Calu3 (cell line): ENCODE data around the gene VMA21. TPM values are rescaled to one million over a fixed set of nuclear protein-coding genes. Genes with fewer than 3 reads are reported as not detected.

Source experiments
- BruUV-seq: library from RNA; stranded (reverse); fragments of 400-500 nt; replicated peaks from 2 replicates; lab custom pipeline; 2021; lab: Mats Ljungman, UMichigan
- CTCF ChIA-PET: fragments of 300-600 bp; sonication (Branson Sonifier 250); formaldehyde crosslinking; loops from one replicate; lab custom pipeline; 2022; ENCODE audit warnings: antibody characterized with exemption; lab: Charles Lee
- DNase-seq: peaks from one replicate; pipeline ENCODE4 v3.0.0; 2022
- H3K27ac Mint-ChIP-seq: one replicate; pipeline ENCODE4 v1.8.0; 2022; ENCODE audit warnings: mixed read lengths; ENCODE audit not compliant: unreplicated experiment
- H3K27me3 Mint-ChIP-seq: one replicate; pipeline ENCODE4 v1.8.0; 2022; ENCODE audit warnings: mixed read lengths; ENCODE audit not compliant: unreplicated experiment
- H3K36me3 Mint-ChIP-seq: one replicate; pipeline ENCODE4 v1.8.0; 2022; ENCODE audit warnings: mild to moderate bottlenecking, moderate library complexity, mixed read lengths; ENCODE audit not compliant: insufficient read depth, unreplicated experiment
- H3K4me1 Mint-ChIP-seq: one replicate; pipeline ENCODE4 v1.8.0; 2022; ENCODE audit warnings: mild to moderate bottlenecking, low read depth, mixed read lengths; ENCODE audit not compliant: unreplicated experiment
- H3K4me3 Mint-ChIP-seq: one replicate; pipeline ENCODE4 v1.8.0; 2022; ENCODE audit warnings: mild to moderate bottlenecking, low read depth, moderate library complexity, mixed read lengths; ENCODE audit not compliant: unreplicated experiment
- H3K9me3 Mint-ChIP-seq: one replicate; pipeline ENCODE4 v1.8.0; 2022; ENCODE audit warnings: low read depth, mixed read lengths; ENCODE audit not compliant: unreplicated experiment
- CTCF ChIP-seq: fragments of 200-600 bp; IDR thresholded peaks from one replicate; pipeline ENCODE4 v1.8.0; 2022; ENCODE audit warnings: antibody characterized with exemption; ENCODE audit not compliant: unreplicated experiment
- intact Hi-C: fragments of 100-400 bp; cut with micrococcal nuclease; formaldehyde crosslinking; loops from one replicate; pipeline ENCODE4 v1.10.0; 2022; ENCODE audit not compliant: unreplicated experiment
- total RNA-seq: library from RNA; stranded (reverse); gene quantifications from 2 replicates; pipeline ENCODE4 v1.2.3, GENCODE V29; 2022

The VMA21 gene
- total RNA-seq, 1 experiment from 2014 or later: 67.2 TPM

GRCh38 chrX:151363316-151363715 is 33.7 kb upstream of the VMA21 start:
- no peak for TF ChIP-seq CTCF
- Mint-ChIP-seq H3K9me3 (no peaks in the 10 kb centered on the region), H3K27ac (no peak overlapping the region), H3K4me1 (no peaks in the 10 kb centered on the region), H3K27me3 (peaks cover 26% of the 10 kb centered on the region), H3K36me3 (no peaks in the 10 kb centered on the region), H3K4me3 (no peak overlapping the region)
- no peak for DNase-seq
- BruUV-seq: no TSS peak
- intact Hi-C loops: no loop called here
- CTCF ChIA-PET: no interaction called here

- CTCF ChIA-PET: no interaction called here
- BruUV-seq: no TSS peak
- H3K4me3 Mint-ChIP-seq: no peak overlapping the region
- H3K27me3 Mint-ChIP-seq: peaks cover 48% of the 10 kb centered on the region
- H3K4me1 Mint-ChIP-seq: no peaks in the 10 kb centered on the region
- TF ChIP-seq CTCF: no peak
- no peaks in the 10 kb centered on the region for H3K36me3 Mint-ChIP-seq
- no peaks in the 10 kb centered on the region for H3K9me3 Mint-ChIP-seq
- intact Hi-C loops: no loop called here
- no peak for DNase-seq
- H3K27ac Mint-ChIP-seq: no peak overlapping the region
Observed at GRCh38 chrX:151365579-151365978, 31.4 kb upstream of the VMA21 start.

GRCh38 chrX:151370906-151371305 is 26.1 kb upstream of the VMA21 start:
- intact Hi-C loops: no loop called here
- CTCF ChIA-PET: no interaction called here
- H3K27me3 Mint-ChIP-seq: peaks cover 57% of the 10 kb centered on the region
- H3K36me3 Mint-ChIP-seq: no peaks in the 10 kb centered on the region
- H3K4me3 Mint-ChIP-seq: no peak overlapping the region
- H3K4me1 Mint-ChIP-seq: no peaks in the 10 kb centered on the region
- no peak for TF ChIP-seq CTCF
- H3K9me3 Mint-ChIP-seq: no peaks in the 10 kb centered on the region
- H3K27ac Mint-ChIP-seq: no peak overlapping the region
- no peak for DNase-seq
- no TSS peak for BruUV-seq

GRCh38 chrX:151384807-151385206 is 12.2 kb upstream of the VMA21 start:
- Mint-ChIP-seq H3K4me3 (no peak overlapping the region), H3K9me3 (no peaks in the 10 kb centered on the region), H3K27me3 (peaks cover 44% of the 10 kb centered on the region), H3K27ac (no peak overlapping the region), H3K4me1 (no peaks in the 10 kb centered on the region), H3K36me3 (peaks cover 3% of the 10 kb centered on the region)
- intact Hi-C loops: no loop called here
- no peak for TF ChIP-seq CTCF
- CTCF ChIA-PET: no interaction called here
- DNase-seq: no peak
- no TSS peak for BruUV-seq
